ENCODE data around the gene IL21. TPM values are rescaled to one million over a fixed set of nuclear protein-coding genes. Genes with fewer than 3 reads are reported as not detected.

The IL21 gene
- polyA plus RNA-seq, 1 experiment = not detected

DNA sequence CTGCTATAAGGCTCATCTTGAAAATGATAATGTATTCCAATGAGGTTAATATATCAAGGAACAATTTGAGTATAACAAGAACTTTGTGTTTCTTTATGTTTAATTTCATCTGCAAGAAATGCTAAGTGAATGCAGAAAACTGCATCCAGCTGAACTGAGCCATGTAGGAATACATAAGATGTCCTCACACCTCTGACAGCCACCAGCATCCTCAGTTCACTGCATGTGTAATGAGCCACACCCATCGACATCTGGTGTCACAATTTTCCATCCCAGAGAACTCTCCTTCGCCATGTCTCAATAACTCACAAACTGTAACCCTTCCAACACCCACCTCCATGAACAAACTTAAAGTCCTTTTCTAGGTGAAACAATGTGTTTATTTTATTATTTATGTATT, 3.3 kb upstream of the IL21 start:
- POLR2A ChIA-PET = no interaction called here
- DNase-seq (ENCODE audit: low read depth) = no peak
- CTCF ChIA-PET = no interaction called here
- Histone ChIP-seq H3K27me3 (ENCODE audit: control insufficient read depth, insufficient read depth, low read length) (no peaks in the 10 kb centered on the region), H3K36me3 (ENCODE audit: control insufficient read depth, insufficient read depth, low read length) (no peaks in the 10 kb centered on the region), H3K4me3 (ENCODE audit: low read depth, low read length) (no peak overlapping the region)
- TF ChIP-seq, protein P1, sequence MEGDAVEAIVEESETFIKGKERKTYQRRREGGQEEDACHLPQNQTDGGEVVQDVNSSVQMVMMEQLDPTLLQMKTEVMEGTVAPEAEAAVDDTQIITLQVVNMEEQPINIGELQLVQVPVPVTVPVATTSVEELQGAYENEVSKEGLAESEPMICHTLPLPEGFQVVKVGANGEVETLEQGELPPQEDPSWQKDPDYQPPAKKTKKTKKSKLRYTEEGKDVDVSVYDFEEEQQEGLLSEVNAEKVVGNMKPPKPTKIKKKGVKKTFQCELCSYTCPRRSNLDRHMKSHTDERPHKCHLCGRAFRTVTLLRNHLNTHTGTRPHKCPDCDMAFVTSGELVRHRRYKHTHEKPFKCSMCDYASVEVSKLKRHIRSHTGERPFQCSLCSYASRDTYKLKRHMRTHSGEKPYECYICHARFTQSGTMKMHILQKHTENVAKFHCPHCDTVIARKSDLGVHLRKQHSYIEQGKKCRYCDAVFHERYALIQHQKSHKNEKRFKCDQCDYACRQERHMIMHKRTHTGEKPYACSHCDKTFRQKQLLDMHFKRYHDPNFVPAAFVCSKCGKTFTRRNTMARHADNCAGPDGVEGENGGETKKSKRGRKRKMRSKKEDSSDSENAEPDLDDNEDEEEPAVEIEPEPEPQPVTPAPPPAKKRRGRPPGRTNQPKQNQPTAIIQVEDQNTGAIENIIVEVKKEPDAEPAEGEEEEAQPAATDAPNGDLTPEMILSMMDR (IDR thresholded peaks at IDR 0.05; ENCODE audit: insufficient read depth, low read depth, low read length) = no peak

DNA sequence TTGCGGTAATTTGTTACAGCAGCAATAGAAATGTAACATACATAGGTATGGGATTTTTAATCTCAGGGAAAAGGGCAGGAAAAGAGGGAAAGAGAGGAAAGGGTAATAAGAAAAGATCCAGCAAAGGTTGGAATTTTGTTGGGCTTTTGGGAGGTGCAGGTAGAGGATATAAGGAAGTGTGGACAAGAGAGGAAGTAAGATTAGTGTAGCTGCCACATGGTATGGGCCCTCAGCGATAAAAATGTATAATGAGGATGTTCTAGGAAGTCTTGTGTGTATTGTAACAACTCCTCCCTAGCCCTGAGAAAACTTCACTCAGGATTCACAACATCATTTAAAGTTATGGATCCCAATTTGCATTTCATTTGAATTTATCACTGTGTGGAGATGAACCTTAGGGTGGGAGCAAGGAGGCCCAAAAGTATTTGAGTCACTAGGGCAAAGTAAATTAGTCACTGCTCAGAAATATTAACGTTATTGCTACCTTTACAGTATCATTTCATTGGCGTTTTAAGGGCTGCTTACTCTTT, 2.8 kb upstream of the IL21 start:
- CTCF ChIA-PET = interaction anchor here (0.8 kb wide), 1 partner anchor 12 kb away, joined by 3 read pairs; no protein-coding TSS in a partner anchor
- TF ChIP-seq, protein P1 (IDR thresholded peaks at IDR 0.05; ENCODE audit: insufficient read depth, low read depth, low read length) = no peak

DNA sequence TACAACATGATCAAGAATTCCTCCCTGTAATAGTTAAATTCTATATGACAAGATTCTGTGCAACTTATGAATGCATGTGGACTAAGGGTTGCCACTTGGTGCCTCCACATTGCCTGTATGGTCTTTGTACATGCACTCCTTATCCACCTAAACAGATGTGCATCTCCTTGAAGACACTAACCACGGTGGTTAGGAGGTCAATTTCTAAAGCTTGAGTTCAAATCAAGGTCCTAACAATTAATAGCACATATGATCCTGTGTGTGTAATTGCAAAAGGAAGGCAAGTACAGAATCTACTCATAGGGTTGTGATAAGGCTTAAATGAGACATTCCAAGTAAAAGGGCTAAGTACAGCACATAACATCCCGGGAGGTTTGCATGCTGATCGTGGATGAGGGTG, 1.5 kb upstream of the IL21 start:
- TF ChIP-seq, protein P1 (IDR thresholded peaks at IDR 0.05; ENCODE audit: insufficient read depth, low read depth, low read length) = no peak
- H3K36me3 ChIP-seq (ENCODE audit: control insufficient read depth, insufficient read depth, low read length) = no peaks in the 10 kb centered on the region
- no peak overlapping the region for H3K4me3 ChIP-seq (ENCODE audit: low read depth, low read length)
- H3K27me3 ChIP-seq (ENCODE audit: control insufficient read depth, insufficient read depth, low read length) = no peaks in the 10 kb centered on the region
- no peak for DNase-seq (ENCODE audit: low read depth)
- POLR2A ChIA-PET = no interaction called here
- CTCF ChIA-PET = no interaction called here

More for the DNA sequence above, 2.8 kb upstream of the IL21 start:
- DNase-seq (ENCODE audit: low read depth) = no peak
- H3K36me3 ChIP-seq (ENCODE audit: control insufficient read depth, insufficient read depth, low read length) = no peaks in the 10 kb centered on the region
- no peak overlapping the region for H3K4me3 ChIP-seq (ENCODE audit: low read depth, low read length)
- no peaks in the 10 kb centered on the region for H3K27me3 ChIP-seq (ENCODE audit: control insufficient read depth, insufficient read depth, low read length)
- POLR2A ChIA-PET = no interaction called here

DNA sequence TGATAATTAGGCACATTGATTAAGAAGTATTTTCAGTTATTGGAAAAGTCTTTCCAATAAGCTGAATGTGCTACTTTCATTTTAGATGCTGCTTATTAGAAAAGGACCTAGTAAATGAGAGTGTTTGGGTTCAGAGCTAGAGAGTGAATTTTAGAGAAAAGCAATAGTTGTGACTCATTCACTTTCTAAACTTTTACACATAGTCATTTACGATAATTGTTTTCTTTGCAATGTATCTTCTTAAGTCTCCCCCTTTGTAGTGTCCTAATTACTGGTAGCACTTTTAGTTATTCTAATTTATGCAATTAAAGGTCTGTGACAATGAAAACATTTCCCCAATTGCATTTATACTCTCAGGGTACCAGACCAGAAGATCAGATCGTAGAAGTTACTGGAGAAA, 1.3 kb downstream of the IL21 start:
- H3K27me3 ChIP-seq (ENCODE audit: control insufficient read depth, insufficient read depth, low read length) = no peaks in the 10 kb centered on the region
- DNase-seq (ENCODE audit: low read depth) = no peak
- TF ChIP-seq, protein P1 (IDR thresholded peaks at IDR 0.05; ENCODE audit: insufficient read depth, low read depth, low read length) = no peak
- ChIA-PET CTCF (interaction anchor here (1.4 kb wide), 1 partner anchor 17 kb away, joined by 3 read pairs; no protein-coding TSS in a partner anchor), POLR2A (no interaction called here)
- no peaks in the 10 kb centered on the region for H3K36me3 ChIP-seq (ENCODE audit: control insufficient read depth, insufficient read depth, low read length)
- no peak overlapping the region for H3K4me3 ChIP-seq (ENCODE audit: low read depth, low read length)

DNA sequence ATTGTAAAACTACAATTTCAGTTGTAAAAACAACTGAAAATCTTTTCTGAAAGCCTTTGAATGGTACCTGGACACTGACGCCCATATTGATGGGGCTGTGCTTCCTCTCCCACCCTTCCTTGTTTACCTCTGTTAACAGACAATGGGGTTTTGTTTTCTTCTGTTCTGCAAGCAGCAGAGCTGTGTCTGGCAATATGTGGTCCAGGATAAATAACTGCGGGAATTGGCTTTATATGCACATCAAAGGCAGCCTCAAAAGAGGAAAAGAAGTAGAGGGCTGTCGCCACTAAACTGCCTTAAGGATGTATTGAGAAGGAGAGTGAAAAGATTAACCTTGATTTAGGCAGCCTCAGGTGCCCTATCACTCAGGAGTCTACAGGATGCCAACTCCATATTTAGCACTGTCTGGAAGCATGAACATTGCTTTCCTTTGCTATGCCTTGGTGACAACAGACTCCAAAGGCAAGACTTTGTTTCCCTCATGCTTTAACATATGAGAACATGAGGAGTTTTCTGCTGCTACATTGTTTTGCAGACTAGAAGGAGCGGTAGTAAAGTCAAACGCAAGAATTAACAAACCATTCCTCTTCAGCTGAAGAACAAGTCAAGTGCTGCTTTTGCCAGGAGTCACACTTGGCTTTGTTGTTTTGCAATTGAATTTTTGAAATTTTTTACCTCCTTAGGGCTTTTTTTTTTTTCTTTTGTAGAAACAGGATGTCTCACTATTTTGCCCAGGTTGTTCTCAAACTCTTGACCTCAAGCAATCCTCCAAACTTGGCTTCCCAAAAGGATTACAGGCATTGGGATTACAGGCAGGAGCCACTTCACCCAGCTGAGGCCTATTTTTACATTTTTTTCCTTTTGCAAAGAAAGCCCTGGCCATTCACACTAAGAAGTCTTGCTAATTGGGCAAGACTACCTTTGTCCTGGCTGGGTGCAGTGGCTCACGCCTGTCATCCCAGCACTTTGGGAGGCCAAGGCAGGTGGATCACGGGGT, 3.0 kb downstream of the IL21 start:
- CTCF ChIA-PET = interaction anchor here (0.6 kb wide), 2 partner anchors 79 to 99 kb away, joined by 4 read pairs; no protein-coding TSS in a partner anchor
- H3K4me3 ChIP-seq (ENCODE audit: low read depth, low read length) = no peak overlapping the region
- DNase-seq (ENCODE audit: low read depth) = no peak
- POLR2A ChIA-PET = interaction anchor here (0.8 kb wide), 1 partner anchor 33 kb away, joined by 4 read pairs; no protein-coding TSS in a partner anchor
- no peaks in the 10 kb centered on the region for H3K36me3 ChIP-seq (ENCODE audit: control insufficient read depth, insufficient read depth, low read length)
- no peaks in the 10 kb centered on the region for H3K27me3 ChIP-seq (ENCODE audit: control insufficient read depth, insufficient read depth, low read length)
- TF ChIP-seq, protein P1 (IDR thresholded peaks at IDR 0.05; ENCODE audit: insufficient read depth, low read depth, low read length) = no peak

Data from BJ (cell line).